Measurements from ENCODE around the gene LAT.

LAT gene

DNA sequence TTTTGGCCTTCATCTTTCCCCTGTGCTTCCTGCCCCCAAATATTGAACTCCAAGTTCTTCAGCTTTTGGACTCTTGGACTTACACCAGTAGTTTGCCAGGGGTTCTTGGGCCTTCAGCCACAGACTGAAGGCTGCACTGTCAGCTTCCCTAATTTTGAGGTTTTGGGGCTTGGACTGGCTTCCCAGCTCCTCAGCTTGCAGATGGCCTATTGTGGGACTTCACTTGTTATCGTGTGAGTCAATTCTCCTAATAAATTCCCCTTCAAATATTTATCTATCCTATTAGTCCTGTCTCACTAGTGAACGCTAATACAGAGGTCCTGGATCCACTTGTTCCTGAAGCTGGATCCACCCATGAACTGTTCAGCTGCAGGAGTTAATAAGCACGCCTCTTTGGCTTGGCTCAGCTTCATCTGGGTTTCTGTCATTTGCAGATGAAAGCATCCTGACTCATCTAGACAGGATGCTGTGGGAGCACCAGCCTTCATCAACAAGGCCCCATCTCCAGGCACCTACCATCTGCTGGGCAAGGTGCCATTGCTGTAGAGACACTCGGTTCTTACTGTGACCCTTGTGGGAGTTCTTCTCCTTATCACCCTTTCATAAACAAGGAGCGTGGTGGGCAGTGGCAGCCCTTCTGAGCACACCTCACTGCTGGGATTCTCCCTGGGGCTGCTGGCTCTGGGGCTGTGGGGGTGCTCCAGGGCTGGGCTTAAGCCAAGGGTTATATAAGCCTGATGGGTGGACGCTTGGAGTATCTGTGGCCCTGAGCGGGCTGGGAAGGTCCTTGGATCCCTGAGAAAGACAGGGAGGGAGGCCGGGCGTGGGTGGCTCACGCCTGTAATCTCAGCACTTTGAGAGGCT is 23.1 kb downstream of the LAT start:
- Histone ChIP-seq H3K4me2 (ENCODE audit: low read length) (no peak overlapping the region), H3K4ac (ENCODE audit: low read depth, low read length) (no peak overlapping the region), H2BK12ac (ENCODE audit: low read length) (no peak overlapping the region), H3K27me3 (ENCODE audit: insufficient read depth, low read length) (no peaks in the 10 kb centered on the region), H2AFZ (ENCODE audit: insufficient read depth, low read length, poor library complexity) (no peak overlapping the region), H3K4me3 (ENCODE audit: low read depth, low read length) (no peak overlapping the region), H2AK5ac (ENCODE audit: low read length) (no peak overlapping the region), H3K18ac (ENCODE audit: low read length) (no peak overlapping the region), H2BK5ac (ENCODE audit: low read depth, low read length, poor library complexity) (no peak overlapping the region), H4K91ac (ENCODE audit: low read depth, low read length) (no peak overlapping the region), H3K23ac (ENCODE audit: low read length) (no peak overlapping the region), H3K9me3 (ENCODE audit: insufficient read depth, low read depth, low read length) (peaks cover 3% of the 10 kb centered on the region), H3K36me3 (ENCODE audit: control insufficient read depth in 1 of 2, insufficient read depth in 2 of 2, low read length in 2 of 2) (no peaks in the 10 kb centered on the region), H4K12ac (ENCODE audit: low read depth, low read length) (no peak overlapping the region), H3K79me1 (ENCODE audit: low read length) (no peaks in the 10 kb centered on the region), H2BK120ac (ENCODE audit: insufficient read depth, low read length, poor library complexity) (no peak overlapping the region), H4K8ac (ENCODE audit: low read depth, low read length) (no peak overlapping the region), H3K9ac (ENCODE audit: low read length) (no peak overlapping the region), H3K79me2 (ENCODE audit: control insufficient read depth, insufficient read depth, low read length, poor library complexity) (no peaks in the 10 kb centered on the region), H3K14ac (ENCODE audit: low read length) (no peak overlapping the region), H3K27ac (ENCODE audit: low read depth, low read length) (no peak overlapping the region), H3K4me1 (ENCODE audit: control insufficient read depth in 1 of 2, insufficient read depth in 2 of 2, low read length in 2 of 2) (no peaks in the 10 kb centered on the region)
- no peak for DNase-seq
- no CpG with 5 or more reads among the region's 10 CpGs for WGBS (ENCODE audit: extremely low coverage, insufficient coverage, insufficient read length)

DNA sequence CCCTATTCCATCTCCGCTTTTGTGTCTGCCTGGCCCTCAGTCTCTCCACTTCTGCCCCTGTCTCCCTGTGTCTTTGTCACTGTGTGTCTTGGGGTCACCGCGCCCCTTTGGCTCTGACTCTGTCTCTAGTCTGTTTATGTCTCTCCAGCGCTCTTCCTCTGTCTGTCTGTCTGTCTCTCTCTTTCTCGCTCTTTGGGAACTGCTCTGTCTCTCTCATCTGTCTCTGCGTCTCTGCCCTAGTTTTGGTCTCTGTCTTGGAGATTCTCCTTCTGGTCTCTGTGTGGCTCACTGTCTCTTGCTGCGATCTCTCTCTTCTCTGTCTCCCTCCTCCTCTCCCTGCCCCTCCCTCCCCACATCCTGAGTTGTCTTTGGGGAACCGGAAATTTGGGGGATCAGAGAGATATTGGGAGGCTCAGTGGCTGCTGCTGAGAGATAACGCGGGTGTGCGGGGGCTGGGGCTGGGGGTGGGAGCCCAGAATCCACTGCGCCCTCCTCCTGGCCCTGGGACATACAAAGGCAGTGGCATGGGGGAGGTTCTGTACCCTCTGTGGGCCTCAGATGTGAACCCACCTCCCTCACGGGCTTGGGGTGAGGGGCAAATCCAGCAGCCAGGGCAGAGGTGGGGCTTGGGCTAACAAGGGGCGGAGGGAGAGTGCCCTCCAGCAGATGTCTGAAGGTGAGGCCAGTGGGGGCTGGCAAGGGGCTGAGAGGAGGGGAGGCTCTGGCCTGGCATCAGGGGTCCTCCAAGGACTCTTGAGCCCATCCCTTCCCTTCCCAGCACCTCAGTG is 24.4 kb downstream of the LAT start:
- no peaks in the 10 kb centered on the region for H3K27me3 ChIP-seq (ENCODE audit: insufficient read depth, low read length)
- H2AK5ac ChIP-seq (ENCODE audit: low read length) = no peak overlapping the region
- no peaks in the 10 kb centered on the region for H3K36me3 ChIP-seq (ENCODE audit: control insufficient read depth in 1 of 2, insufficient read depth in 2 of 2, low read length in 2 of 2)
- H3K23ac ChIP-seq (ENCODE audit: low read length) = no peak overlapping the region
- peaks cover 3% of the 10 kb centered on the region for H3K9me3 ChIP-seq (ENCODE audit: insufficient read depth, low read depth, low read length)
- H4K12ac ChIP-seq (ENCODE audit: low read depth, low read length) = no peak overlapping the region
- no peak overlapping the region for H3K27ac ChIP-seq (ENCODE audit: low read depth, low read length)
- H3K79me2 ChIP-seq (ENCODE audit: control insufficient read depth, insufficient read depth, low read length, poor library complexity) = no peaks in the 10 kb centered on the region
- H2BK5ac ChIP-seq (ENCODE audit: low read depth, low read length, poor library complexity) = no peak overlapping the region
- DNase-seq = no peak
- H3K4me1 ChIP-seq (ENCODE audit: control insufficient read depth in 1 of 2, insufficient read depth in 2 of 2, low read length in 2 of 2) = no peaks in the 10 kb centered on the region
- H3K4me2 ChIP-seq (ENCODE audit: low read length) = no peak overlapping the region
- H2BK12ac ChIP-seq (ENCODE audit: low read length) = no peak overlapping the region
- H3K14ac ChIP-seq (ENCODE audit: low read length) = no peak overlapping the region
- H4K8ac ChIP-seq (ENCODE audit: low read depth, low read length) = no peak overlapping the region
- no peak overlapping the region for H3K18ac ChIP-seq (ENCODE audit: low read length)
- no peak overlapping the region for H3K4me3 ChIP-seq (ENCODE audit: low read depth, low read length)
- no peak overlapping the region for H3K4ac ChIP-seq (ENCODE audit: low read depth, low read length)
- H3K9ac ChIP-seq (ENCODE audit: low read length) = no peak overlapping the region
- no peak overlapping the region for H2BK120ac ChIP-seq (ENCODE audit: insufficient read depth, low read length, poor library complexity)
- H2AFZ ChIP-seq (ENCODE audit: insufficient read depth, low read length, poor library complexity) = no peak overlapping the region
- WGBS (ENCODE audit: extremely low coverage, insufficient coverage, insufficient read length) = no CpG with 5 or more reads among the region's 14 CpGs
- no peaks in the 10 kb centered on the region for H3K79me1 ChIP-seq (ENCODE audit: low read length)
- no peak overlapping the region for H4K91ac ChIP-seq (ENCODE audit: low read depth, low read length)

DNA sequence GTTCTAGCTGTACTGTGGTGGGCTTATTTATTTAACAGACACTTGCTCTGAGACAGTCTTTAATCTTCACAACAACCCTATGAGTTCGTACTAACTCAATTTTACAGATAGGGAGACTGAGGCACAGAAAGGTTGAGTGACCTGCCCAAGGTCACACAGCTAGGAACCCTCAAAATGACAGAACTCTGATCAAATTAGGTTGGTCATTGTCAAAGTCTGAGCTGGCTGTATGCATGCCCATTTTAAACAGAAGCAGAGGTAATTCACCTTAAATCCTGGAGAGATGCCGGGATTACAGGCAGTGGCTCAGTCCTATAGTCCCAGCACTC is 24.9 kb downstream of the LAT start:
- Histone ChIP-seq H3K36me3 (ENCODE audit: control insufficient read depth in 1 of 2, insufficient read depth in 2 of 2, low read length in 2 of 2) (no peaks in the 10 kb centered on the region), H2AFZ (ENCODE audit: insufficient read depth, low read length, poor library complexity) (no peak overlapping the region), H3K18ac (ENCODE audit: low read length) (no peak overlapping the region), H3K23ac (ENCODE audit: low read length) (no peak overlapping the region), H4K91ac (ENCODE audit: low read depth, low read length) (no peak overlapping the region), H3K79me2 (ENCODE audit: control insufficient read depth, insufficient read depth, low read length, poor library complexity) (no peaks in the 10 kb centered on the region), H3K9me3 (ENCODE audit: insufficient read depth, low read depth, low read length) (peaks cover 3% of the 10 kb centered on the region), H3K14ac (ENCODE audit: low read length) (no peak overlapping the region), H3K4me3 (ENCODE audit: low read depth, low read length) (no peak overlapping the region), H2AK5ac (ENCODE audit: low read length) (no peak overlapping the region), H3K79me1 (ENCODE audit: low read length) (no peaks in the 10 kb centered on the region), H3K27me3 (ENCODE audit: insufficient read depth, low read length) (no peaks in the 10 kb centered on the region), H4K12ac (ENCODE audit: low read depth, low read length) (no peak overlapping the region), H3K4me2 (ENCODE audit: low read length) (no peak overlapping the region), H2BK5ac (ENCODE audit: low read depth, low read length, poor library complexity) (no peak overlapping the region), H3K4ac (ENCODE audit: low read depth, low read length) (no peak overlapping the region), H4K8ac (ENCODE audit: low read depth, low read length) (no peak overlapping the region), H2BK120ac (ENCODE audit: insufficient read depth, low read length, poor library complexity) (no peak overlapping the region), H3K27ac (ENCODE audit: low read depth, low read length) (no peak overlapping the region), H2BK12ac (ENCODE audit: low read length) (no peak overlapping the region), H3K4me1 (ENCODE audit: control insufficient read depth in 1 of 2, insufficient read depth in 2 of 2, low read length in 2 of 2) (no peaks in the 10 kb centered on the region), H3K9ac (ENCODE audit: low read length) (no peak overlapping the region)
- DNase-seq = no peak
- no CpG with 5 or more reads among the region's 2 CpGs for WGBS (ENCODE audit: extremely low coverage, insufficient coverage, insufficient read length)

DNA sequence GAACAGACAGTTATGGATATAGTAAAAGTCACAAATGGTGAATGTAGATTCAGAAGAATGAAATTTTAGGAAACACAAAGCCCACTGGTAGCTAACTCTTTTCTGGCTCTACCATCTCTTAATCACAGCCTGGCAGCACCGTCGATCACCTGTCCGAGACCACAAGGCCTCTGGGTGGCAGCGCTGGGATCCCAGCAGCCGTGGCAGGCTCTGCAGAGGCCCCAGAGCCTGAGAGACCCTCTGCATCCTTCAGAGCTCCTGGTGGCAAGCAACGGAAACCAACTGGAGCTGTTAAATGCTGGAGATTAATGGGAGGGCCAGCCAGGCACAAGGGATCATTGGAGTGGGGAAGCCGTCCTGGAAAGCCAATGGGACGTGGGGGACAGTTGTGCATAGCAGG is 26.3 kb downstream of the LAT start:
- H3K9me3 ChIP-seq (ENCODE audit: insufficient read depth, low read depth, low read length) = peaks cover 3% of the 10 kb centered on the region
- H3K36me3 ChIP-seq (ENCODE audit: control insufficient read depth in 1 of 2, insufficient read depth in 2 of 2, low read length in 2 of 2) = no peaks in the 10 kb centered on the region
- H2AK5ac ChIP-seq (ENCODE audit: low read length) = no peak overlapping the region
- no peak overlapping the region for H3K27ac ChIP-seq (ENCODE audit: low read depth, low read length)
- no peak overlapping the region for H3K14ac ChIP-seq (ENCODE audit: low read length)
- H4K91ac ChIP-seq (ENCODE audit: low read depth, low read length) = no peak overlapping the region
- no peaks in the 10 kb centered on the region for H3K27me3 ChIP-seq (ENCODE audit: insufficient read depth, low read length)
- WGBS (ENCODE audit: extremely low coverage, insufficient coverage, insufficient read length) = no CpG with 5 or more reads among the region's 8 CpGs
- H2BK120ac ChIP-seq (ENCODE audit: insufficient read depth, low read length, poor library complexity) = no peak overlapping the region
- no peak overlapping the region for H4K8ac ChIP-seq (ENCODE audit: low read depth, low read length)
- H3K23ac ChIP-seq (ENCODE audit: low read length) = no peak overlapping the region
- H3K9ac ChIP-seq (ENCODE audit: low read length) = no peak overlapping the region
- H3K4me2 ChIP-seq (ENCODE audit: low read length) = no peak overlapping the region
- no peak overlapping the region for H2BK12ac ChIP-seq (ENCODE audit: low read length)
- no peaks in the 10 kb centered on the region for H3K79me2 ChIP-seq (ENCODE audit: control insufficient read depth, insufficient read depth, low read length, poor library complexity)
- H3K4me1 ChIP-seq (ENCODE audit: control insufficient read depth in 1 of 2, insufficient read depth in 2 of 2, low read length in 2 of 2) = no peaks in the 10 kb centered on the region
- H2BK5ac ChIP-seq (ENCODE audit: low read depth, low read length, poor library complexity) = no peak overlapping the region
- DNase-seq = no peak
- no peak overlapping the region for H4K12ac ChIP-seq (ENCODE audit: low read depth, low read length)
- H3K4ac ChIP-seq (ENCODE audit: low read depth, low read length) = no peak overlapping the region
- no peak overlapping the region for H3K4me3 ChIP-seq (ENCODE audit: low read depth, low read length)
- H3K79me1 ChIP-seq (ENCODE audit: low read length) = no peaks in the 10 kb centered on the region
- no peak overlapping the region for H3K18ac ChIP-seq (ENCODE audit: low read length)
- no peak overlapping the region for H2AFZ ChIP-seq (ENCODE audit: insufficient read depth, low read length, poor library complexity)

All from trophoblast cell (in vitro differentiated cells and primary cell).